H1 (cell line): ENCODE results near the gene SMAD6. TPM values are rescaled to one million over a fixed set of nuclear protein-coding genes. Genes with fewer than 3 reads are reported as not detected.

Experiments
- CTCF ChIA-PET: fragments of 300-600 bp; sonication (Branson Sonifier 250); formaldehyde crosslinking; loops from one replicate; lab custom pipeline; 2021; ENCODE audit not compliant: partially characterized antibody; lab: Charles Lee
- POLR2A ChIA-PET: fragments of 300-600 bp; sonication (Branson Sonifier 250); formaldehyde crosslinking; loops from one replicate; lab custom pipeline; 2021; ENCODE audit warnings: inconsistent platforms; ENCODE audit not compliant: partially characterized antibody; lab: Charles Lee
- DNase-seq, 2 experiments: peaks; one replicate each; pipeline versions ENCODE4 v3.0.0 to v3.0.0-alpha.2; 2010 to 2022; ENCODE audit warnings: low spot score in 2 of 2, low read depth in 1 of 2, mixed read lengths in 1 of 2
- FAIRE-seq: peaks from 2 replicates; lab custom pipeline; 2011; peaks lifted over from hg19 to GRCh38; lab: Jason Lieb, UNC
- H2AFZ ChIP-seq: 2 replicates; pipeline ENCODE4 v1.8.1; 2012; ENCODE audit warnings: low read length, inconsistent platforms
- H2AK5ac ChIP-seq: 2 replicates; pipeline ENCODE4 v1.6.1; 2013; ENCODE audit warnings: low read depth, low read length
- H2BK120ac ChIP-seq: replicated peaks from 2 replicates; pipeline ENCODE3; 2013; ENCODE audit warnings: low read depth, low read length, inconsistent platforms
- H2BK12ac ChIP-seq: 2 replicates; pipeline ENCODE4 v1.6.1; 2013; ENCODE audit warnings: low read depth, low read length
- H2BK15ac ChIP-seq: 2 replicates; pipeline ENCODE4 v1.6.1; 2013; ENCODE audit warnings: low read length
- H2BK20ac ChIP-seq: 2 replicates; pipeline ENCODE4 v1.6.1; 2013; ENCODE audit warnings: low read length
- H2BK5ac ChIP-seq: 2 replicates; pipeline ENCODE4 v1.6.1; 2013; ENCODE audit warnings: low read depth, low read length
- H3K14ac ChIP-seq: 2 replicates; pipeline ENCODE4 v1.6.1; 2013; ENCODE audit warnings: inconsistent platforms; ENCODE audit not compliant: insufficient read length
- H3K18ac ChIP-seq: 2 replicates; pipeline ENCODE4 v1.6.1; 2013; ENCODE audit warnings: low read length; ENCODE audit errors: extremely low read depth
- H3K23ac ChIP-seq: 2 replicates; pipeline ENCODE4 v1.6.1; 2013; ENCODE audit warnings: inconsistent platforms; ENCODE audit not compliant: insufficient read length
- H3K23me2 ChIP-seq: 2 replicates; pipeline ENCODE4 v1.6.1; 2013; ENCODE audit warnings: low read depth, low read length
- H3K27ac ChIP-seq: 2 replicates; pipeline ENCODE4 v1.6.1; 2011; ENCODE audit warnings: low read depth, low read length, inconsistent platforms
- H3K27me3 ChIP-seq, 4 experiments: replicated peaks in 1 of 4; 1 replicate in 1 of 4; 2 replicates in 3 of 4; pipeline versions ENCODE4 v1.6.1 to v1.8.1; 2011 to 2013; ENCODE audit warnings: low read length in 3 of 4, mild to moderate bottlenecking in 3 of 4, inconsistent platforms in 2 of 4, mixed read lengths in 2 of 4, moderate library complexity in 1 of 4; ENCODE audit not compliant: control insufficient read depth in 3 of 4, insufficient read depth in 3 of 4; ENCODE audit errors: extremely low read depth in 1 of 4
- H3K36me3 ChIP-seq, 4 experiments: 2 replicates each; pipeline versions ENCODE4 v1.6.1 to v1.8.1; 2011 to 2013; ENCODE audit warnings: mild to moderate bottlenecking in 4 of 4, low read length in 3 of 4, moderate library complexity in 2 of 4, control low read depth in 1 of 4, inconsistent platforms in 1 of 4; ENCODE audit not compliant: insufficient read depth in 4 of 4, control insufficient read depth in 2 of 4
- H3K4ac ChIP-seq: replicated peaks from 2 replicates; pipeline ENCODE3; 2013; ENCODE audit warnings: low read length, low read depth, mixed read lengths, inconsistent platforms; ENCODE audit not compliant: insufficient read length
- H3K4me1 ChIP-seq, 4 experiments: replicated peaks in 1 of 4; 1 replicate in 1 of 4; 2 replicates in 3 of 4; pipeline versions ENCODE4 v1.6.1 to v1.8.1; 2011 to 2013; ENCODE audit warnings: low read length in 3 of 4, inconsistent platforms in 2 of 4, mixed read lengths in 1 of 4; ENCODE audit not compliant: insufficient read depth in 4 of 4, control insufficient read depth in 3 of 4
- H3K4me2 ChIP-seq, 2 experiments: 2 replicates each; pipeline versions ENCODE4 v1.6.1 to v1.8.1; 2011 to 2013; ENCODE audit warnings: low read depth in 2 of 2, low read length in 2 of 2, control low read depth in 1 of 2, inconsistent platforms in 1 of 2, mild to moderate bottlenecking in 1 of 2; ENCODE audit not compliant: insufficient read depth in 1 of 2
- H3K4me3 ChIP-seq, 4 experiments: fragments of 200-600, 300-600 bp in 1 of 4; sonication (generic), shearing (Covaris generic), sonication (Bioruptor Twin) in 1 of 4; 2 replicates each; pipeline versions ENCODE4 v1.5.1 to v1.8.1; 2011 to 2016; ENCODE audit warnings: low read length in 4 of 4, low read depth in 3 of 4, control low read depth in 2 of 4, inconsistent platforms in 2 of 4, mild to moderate bottlenecking in 2 of 4, mixed read lengths in 1 of 4, moderate library complexity in 1 of 4; ENCODE audit not compliant: insufficient read depth in 2 of 4; ENCODE audit errors: extremely low read depth in 1 of 4
- H3K56ac ChIP-seq: replicated peaks from 2 replicates; pipeline ENCODE3; 2013; ENCODE audit warnings: low read depth, mild to moderate bottlenecking, mixed read lengths, low read length, inconsistent platforms; ENCODE audit not compliant: insufficient read length
- H3K79me1 ChIP-seq: 2 replicates; pipeline ENCODE4 v1.6.1; 2013; ENCODE audit warnings: low read depth, low read length, control low read depth
- H3K79me2 ChIP-seq, 2 experiments: 2 replicates each; pipeline versions ENCODE4 v1.6.1 to v1.8.1; 2012 to 2013; ENCODE audit warnings: low read length in 2 of 2, mild to moderate bottlenecking in 2 of 2, inconsistent platforms in 1 of 2; ENCODE audit not compliant: insufficient read depth in 2 of 2, control insufficient read depth in 1 of 2
- H3K9ac ChIP-seq, 4 experiments: replicated peaks in 1 of 4; 1 replicate in 1 of 4; 2 replicates in 3 of 4; pipeline versions ENCODE4 v1.6.1 to v1.8.1; 2011 to 2013; ENCODE audit warnings: low read depth in 3 of 4, low read length in 3 of 4, control low read depth in 2 of 4, mild to moderate bottlenecking in 2 of 4, moderate library complexity in 2 of 4, inconsistent platforms in 1 of 4; ENCODE audit errors: extremely low read depth in 1 of 4
- H3K9me3 ChIP-seq, 2 experiments: 2 replicates each; pipeline versions ENCODE4 v1.6.1 to v1.8.1; 2012 to 2013; ENCODE audit warnings: mild to moderate bottlenecking in 2 of 2, moderate library complexity in 2 of 2, control low read depth in 1 of 2, inconsistent platforms in 1 of 2, low read depth in 1 of 2, low read length in 1 of 2, mixed read lengths in 1 of 2; ENCODE audit not compliant: insufficient read depth in 2 of 2
- H4K20me1 ChIP-seq, 2 experiments: replicated peaks in 1 of 2; 2 replicates each; pipeline versions ENCODE3 to v1.8.1; 2011 to 2013; ENCODE audit warnings: inconsistent platforms in 2 of 2, low read length in 2 of 2, mild to moderate bottlenecking in 1 of 2; ENCODE audit not compliant: insufficient read depth in 2 of 2, control insufficient read depth in 1 of 2
- H4K5ac ChIP-seq: 2 replicates; pipeline ENCODE4 v1.6.1; 2013; ENCODE audit warnings: low read length, low read depth, mixed read lengths, inconsistent platforms; ENCODE audit not compliant: insufficient read length
- H4K8ac ChIP-seq: 2 replicates; pipeline ENCODE4 v1.8.0; 2013; ENCODE audit warnings: mild to moderate bottlenecking, moderate library complexity, low read length, inconsistent platforms; ENCODE audit not compliant: insufficient read depth; ENCODE audit errors: extremely low read depth
- H4K91ac ChIP-seq: replicated peaks from 2 replicates; pipeline ENCODE3; 2013; ENCODE audit warnings: low read length, mixed read lengths, inconsistent platforms; ENCODE audit not compliant: insufficient read length
- BACH1 ChIP-seq: IDR thresholded peaks from 2 replicates; pipeline ENCODE4 v1.6.1; 2012; ENCODE audit warnings: low read length, improper control_type of control experiment
- CBX5 ChIP-seq: fragments of 300-800, 300-1000 bp; sonication (generic); IDR thresholded peaks from 2 replicates; pipeline ENCODE4 v1.7.1; 2016; ENCODE audit warnings: antibody characterized with exemption, low read length, low read depth
- E2F6 ChIP-seq: IDR thresholded peaks from 2 replicates; pipeline ENCODE4 v1.6.1; 2012; ENCODE audit warnings: inconsistent platforms
- HDAC2 ChIP-seq, 2 experiments: fragments of 300-600 bp in 1 of 2; sonication (generic) in 1 of 2; IDR thresholded peaks; 2 replicates each; pipeline ENCODE4 v1.6.1; 2011 to 2012; ENCODE audit warnings: low read depth in 2 of 2, low read length in 2 of 2, mild to moderate bottlenecking in 2 of 2, moderate library complexity in 2 of 2, borderline replicate concordance in 1 of 2, inconsistent platforms in 1 of 2
- POLR2A ChIP-seq, 2 experiments: IDR thresholded peaks; 1 replicate in 1 of 2; 2 replicates in 1 of 2; pipeline ENCODE4 v1.6.1; 2011; ENCODE audit warnings: low read depth in 2 of 2, low read length in 2 of 2, mild to moderate bottlenecking in 2 of 2; ENCODE audit errors: control extremely low read depth in 1 of 2
- RBBP5 ChIP-seq: IDR thresholded peaks from 2 replicates; pipeline ENCODE4 v1.7.1; 2012; ENCODE audit warnings: low read depth, mild to moderate bottlenecking, inconsistent platforms, low read length, moderate library complexity, borderline replicate concordance
- SIN3A ChIP-seq, 2 experiments: IDR thresholded peaks in 1 of 2; conservative IDR thresholded peaks in 1 of 2; 2 replicates each; pipeline ENCODE4 v1.6.1; 2011 to 2012; ENCODE audit warnings: low read length in 2 of 2, improper control_type of control experiment in 1 of 2, low read depth in 1 of 2, mild to moderate bottlenecking in 1 of 2
- SIRT6 ChIP-seq: IDR thresholded peaks from one replicate; pipeline ENCODE4 v1.7.1; 2012; ENCODE audit warnings: low read length, inconsistent platforms
- SIX5 ChIP-seq: IDR thresholded peaks from 2 replicates; pipeline ENCODE4 v1.6.1; 2011; ENCODE audit warnings: mild to moderate bottlenecking, low read depth, low read length
- SP4 ChIP-seq: IDR thresholded peaks from 2 replicates; pipeline ENCODE4 v1.6.1; 2012; ENCODE audit warnings: low read length, inconsistent platforms
- TCF12 ChIP-seq: IDR thresholded peaks from 2 replicates; pipeline ENCODE4 v1.6.1; 2011; ENCODE audit warnings: low read depth, mild to moderate bottlenecking, low read length
- WGBS, 2 experiments: shearing (Covaris generic) in 1 of 2; methylation state at CpG; one replicate each; pipeline versions ENCODE4 v1.1.6 to v1.1.7; 2013 to 2015; ENCODE audit warnings: low lambda C conversion rate in 2 of 2, mixed read lengths in 2 of 2, inconsistent platforms in 1 of 2, low coverage in 1 of 2, missing lambda C conversion rate in 1 of 2; ENCODE audit not compliant: insufficient replicate concordance in 2 of 2, insufficient coverage in 1 of 2, insufficient read length in 1 of 2; ENCODE audit errors: extremely low coverage in 1 of 2, missing lambda C conversion rate in 1 of 2; 5-methylcytosine and 5-hydroxymethylcytosine counted together
- polyA plus RNA-seq, 7 experiments: library from polyadenylated mRNA; depleted of rRNA in 3 of 7; stranded (reverse) in 5 of 7; unstranded in 2 of 7; fragments of >200 nt in 5 of 7; fragments of 200-250 nt in 2 of 7; gene quantifications; 1 replicate in 5 of 7; 2 replicates in 1 of 7; 4 replicates in 1 of 7; pipeline versions ENCODE4 v1.2.1 to v1.2.3, GENCODE V29; 2011 to 2013; ENCODE audit warnings: missing spikeins in 2 of 7, mixed read lengths in 2 of 7
- total RNA-seq: library from RNA; stranded (reverse); fragmentation: NEBNext Ultra II Directional; extraction: Animal tissue kit (Norgen Biotek cat#: 25700); gene quantifications from 2 replicates; pipeline ENCODE4 v1.2.1, GENCODE V29; 2021

Gene SMAD6
- total and polyA plus RNA-seq, 2 of the 8 experiments (the other 6 are each of a cell fraction or from before 2014, with no cell fraction given) = 1.8 to 7.0 TPM

- peak; percentile 65 to 94 for DNase-seq
- H2BK15ac ChIP-seq = peak overlapping the region; percentile 72; the same call in 1 of the 2 replicates
- peak overlapping the region; percentile 87; the same call in 1 of the 2 replicates for H2BK5ac ChIP-seq
- ChIA-PET POLR2A (interaction anchor here (0.6 to 1.4 kb wide), 9 partner anchors 11 to 127 kb away, joined by 3 to 4 read pairs (median 3); no protein-coding TSS in a partner anchor), CTCF (interaction anchor here (0.7 to 16.9 kb wide), 8 partner anchors 16 to 150 kb away, joined by 3 to 361 read pairs (median 16); no protein-coding TSS in a partner anchor)
- peak overlapping the region; percentile 83; the same call in 1 of the 2 replicates for H2AFZ ChIP-seq
- peak overlapping the region; percentile 72 for H4K5ac ChIP-seq
- H4K8ac ChIP-seq = peak overlapping the region; percentile 73
- H3K18ac ChIP-seq = peak overlapping the region; percentile 94; the same call in 1 of the 2 replicates
- H3K14ac ChIP-seq = no peak overlapping the region
- H2BK12ac ChIP-seq = peak overlapping the region; percentile 96
- peaks cover 9 to 16% of the 10 kb centered on the region in 2 experiments for H4K20me1 ChIP-seq
- no peak overlapping the region for H3K27ac ChIP-seq
- peak overlapping the region; percentile 54 for H3K56ac ChIP-seq
- no peak overlapping the region for H3K23ac ChIP-seq
- peak overlapping the region; percentile 54 to 83 (median 70) for H3K4me3 ChIP-seq
- FAIRE-seq = no peak
- no peaks in the 10 kb centered on the region for H3K9me3 ChIP-seq
- peak overlapping the region; percentile 93; the same call in 1 of the 2 replicates for H2BK20ac ChIP-seq
- no peaks in the 10 kb centered on the region for H3K79me1 ChIP-seq
- peak overlapping the region; percentile 13 for H2BK120ac ChIP-seq
- no peak overlapping the region for H2AK5ac ChIP-seq
- no peak overlapping the region for H3K4ac ChIP-seq
- H3K23me2 ChIP-seq = peaks cover 26% of the 10 kb centered on the region; the same call in 1 of the 2 replicates
- H4K91ac ChIP-seq = peak overlapping the region; percentile 94
- H3K9ac ChIP-seq = no peak overlapping the region
- H3K4me1 ChIP-seq = peaks cover 0 to 22% (median 9%) of the 10 kb centered on the region in 4 experiments; a peak in 6 of 7 replicates
- 2% methylated on average over 24 of the region's 68 CpGs; no CpG with 5 or more reads in 1 of the 2 experiments for WGBS, 2 experiments
- peaks cover 0 to 8% (median 0%) of the 10 kb centered on the region in 4 experiments; a peak in 1 of 8 replicates for H3K36me3 ChIP-seq
- peaks cover 18 to 45% (median 35%) of the 10 kb centered on the region in 4 experiments; a peak in 6 of 7 replicates for H3K27me3 ChIP-seq
- peak overlapping the region; percentile 90 to 96 for H3K4me2 ChIP-seq
- H3K79me2 ChIP-seq = no peaks in the 10 kb centered on the region
- no peak for TF ChIP-seq E2F6
- TF ChIP-seq HDAC2 (IDR thresholded peaks at IDR 0.05; ENCODE audit: borderline replicate concordance in 1 of 2, low read depth in 2 of 2, low read length in 2 of 2) = peak in 1 of 2 experiments; percentile 53; a peak in 1 of 4 replicates
- TF ChIP-seq SIN3A (conservative IDR thresholded peaks at IDR 0.05 in 1 of 2, IDR thresholded peaks at IDR 0.05 in 1 of 2; ENCODE audit: low read depth in 1 of 2, low read length in 2 of 2) = peak in 1 of 2 experiments; percentile 16; a peak in 1 of 4 replicates
- peak; percentile 54 for TF ChIP-seq BACH1
- no peak for TF ChIP-seq SIRT6
- TF ChIP-seq POLR2A (IDR thresholded peaks at IDR 0.05; ENCODE audit: control extremely low read depth in 1 of 2, low read depth in 2 of 2, low read length in 2 of 2) = no peak
- TF ChIP-seq RBBP5 = 0 out of 2 replicates have a peak, but pooled peaks have one; percentile 8
- TF ChIP-seq TCF12 = 0 out of 2 replicates have a peak, but pooled peaks have one; percentile 3
- TF ChIP-seq SIX5 = no peak
- TF ChIP-seq SP4 = 0 out of 2 replicates have a peak, but pooled peaks have one; percentile 43
- TF ChIP-seq CBX5 = no peak
Measured at GRCh38 chr15:66700802-66701421, 1.1 kb upstream of the SMAD6 start.
